Measurements from ENCODE around the gene RAB11FIP4. TPM values are rescaled to one million over a fixed set of nuclear protein-coding genes. Genes with fewer than 3 reads are reported as not detected.

RAB11FIP4 gene
- total RNA-seq, 2 donors from 2014 or later: 35.6 to 62.2 TPM

DNA sequence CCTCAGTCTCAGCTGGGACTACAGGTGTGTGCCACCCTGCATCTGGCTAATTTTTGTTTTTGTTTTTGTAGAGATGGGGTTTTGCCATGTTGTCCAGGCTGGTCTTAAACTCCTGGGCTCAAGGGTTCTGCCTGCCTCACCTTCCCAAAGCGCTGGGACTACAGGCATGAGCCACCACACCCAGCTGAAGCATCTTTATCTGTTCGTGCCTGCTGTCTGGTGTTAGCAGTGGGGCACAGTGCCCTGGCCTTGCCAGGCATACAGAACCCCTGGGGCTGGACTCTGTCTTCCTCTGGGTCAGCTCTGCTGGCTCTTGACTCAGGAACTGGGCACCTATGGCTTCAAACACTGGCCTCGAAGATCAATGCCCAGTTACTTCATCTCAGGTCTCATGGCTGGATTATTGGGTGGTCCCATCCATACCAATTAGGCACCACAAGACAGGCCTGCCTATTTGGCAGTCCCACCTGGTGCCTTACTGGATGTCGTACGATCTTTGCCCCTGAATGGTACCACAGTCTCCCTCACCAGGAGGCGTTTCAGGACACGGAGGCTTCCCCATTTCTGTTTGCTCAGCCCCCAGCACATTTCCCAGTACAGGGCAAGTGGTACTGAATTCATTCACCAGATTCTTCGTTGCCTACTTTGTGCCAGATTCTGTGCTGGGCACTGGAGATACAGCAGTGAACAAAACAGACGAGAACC is 99.3 kb downstream of the RAB11FIP4 start:
- no peak overlapping the region for H3K4me3 Mint-ChIP-seq
- TF ChIP-seq, protein P1, sequence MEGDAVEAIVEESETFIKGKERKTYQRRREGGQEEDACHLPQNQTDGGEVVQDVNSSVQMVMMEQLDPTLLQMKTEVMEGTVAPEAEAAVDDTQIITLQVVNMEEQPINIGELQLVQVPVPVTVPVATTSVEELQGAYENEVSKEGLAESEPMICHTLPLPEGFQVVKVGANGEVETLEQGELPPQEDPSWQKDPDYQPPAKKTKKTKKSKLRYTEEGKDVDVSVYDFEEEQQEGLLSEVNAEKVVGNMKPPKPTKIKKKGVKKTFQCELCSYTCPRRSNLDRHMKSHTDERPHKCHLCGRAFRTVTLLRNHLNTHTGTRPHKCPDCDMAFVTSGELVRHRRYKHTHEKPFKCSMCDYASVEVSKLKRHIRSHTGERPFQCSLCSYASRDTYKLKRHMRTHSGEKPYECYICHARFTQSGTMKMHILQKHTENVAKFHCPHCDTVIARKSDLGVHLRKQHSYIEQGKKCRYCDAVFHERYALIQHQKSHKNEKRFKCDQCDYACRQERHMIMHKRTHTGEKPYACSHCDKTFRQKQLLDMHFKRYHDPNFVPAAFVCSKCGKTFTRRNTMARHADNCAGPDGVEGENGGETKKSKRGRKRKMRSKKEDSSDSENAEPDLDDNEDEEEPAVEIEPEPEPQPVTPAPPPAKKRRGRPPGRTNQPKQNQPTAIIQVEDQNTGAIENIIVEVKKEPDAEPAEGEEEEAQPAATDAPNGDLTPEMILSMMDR (conservative IDR thresholded peaks at IDR 0.05): no peak
- no peaks in the 10 kb centered on the region for H3K36me3 ChIP-seq (ENCODE audit: control insufficient read depth, insufficient read depth, low read length)
- peaks cover 12% of the 10 kb centered on the region for H3K27me3 ChIP-seq (ENCODE audit: control insufficient read depth, insufficient read depth, low read length, poor library complexity, severe bottlenecking)
- peak overlapping the region; percentile 22 for H3K27ac Mint-ChIP-seq
- H3K4me3 ChIP-seq (ENCODE audit: low read length): no peak overlapping the region
- no peaks in the 10 kb centered on the region for H3K36me3 Mint-ChIP-seq (ENCODE audit: low read depth)
- H3K9me3 ChIP-seq (ENCODE audit: control insufficient read depth, low read length): no peaks in the 10 kb centered on the region
- no peak for DNase-seq
- H3K27ac ChIP-seq (ENCODE audit: low read depth, low read length): no peak overlapping the region
- H3K4me1 Mint-ChIP-seq: peaks cover 41% of the 10 kb centered on the region
- H3K9me3 Mint-ChIP-seq: no peaks in the 10 kb centered on the region
- H3K9ac ChIP-seq (ENCODE audit: extremely low read depth, low read length, poor library complexity, severe bottlenecking): no peak overlapping the region
- H3K27me3 Mint-ChIP-seq (ENCODE audit: insufficient read depth): no peaks in the 10 kb centered on the region
- peaks cover 7% of the 10 kb centered on the region for H3K4me1 ChIP-seq (ENCODE audit: control insufficient read depth, insufficient read depth, low read length)
- 93 to 99% methylated on average over 7 to 9 of the region's 9 CpGs for WGBS, 2 experiments (ENCODE audit: insufficient coverage in 1 of 2, insufficient read length in 1 of 2)

DNA sequence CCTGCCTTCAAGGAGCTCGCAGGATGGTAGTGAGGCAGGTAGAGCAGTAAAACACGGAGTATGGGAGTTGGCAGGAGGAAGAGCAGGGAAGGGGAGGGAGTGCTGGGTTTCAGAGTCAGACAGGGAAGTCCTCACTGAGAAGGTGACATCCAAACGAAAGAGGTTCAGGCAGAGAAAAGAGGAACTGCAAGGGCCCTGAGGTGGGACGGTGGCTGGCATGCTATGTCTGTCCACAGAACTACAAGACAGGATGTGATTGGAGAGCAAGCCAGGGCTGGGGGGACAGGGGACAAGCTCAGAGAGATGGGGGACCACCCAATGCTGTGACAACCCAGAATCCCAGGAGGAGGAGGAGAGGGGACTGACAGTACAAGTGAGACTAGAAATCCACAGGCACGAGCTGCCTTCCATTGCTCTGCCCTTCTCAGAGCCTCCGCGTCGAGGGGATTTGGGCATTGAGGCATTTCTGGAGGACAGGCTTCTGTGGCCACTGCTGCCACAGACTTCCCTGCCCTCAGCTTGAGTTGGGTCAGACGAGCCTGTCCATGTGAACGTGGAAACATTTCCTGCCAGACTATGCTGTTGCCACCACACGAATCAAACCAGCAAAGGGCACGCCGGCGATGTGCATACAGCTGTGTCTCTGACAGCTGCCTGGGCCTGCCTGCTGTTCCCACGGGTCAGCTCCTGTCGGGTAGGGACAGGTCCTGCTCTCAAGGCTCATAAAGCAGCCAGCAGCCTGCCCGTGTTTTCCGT is 100.1 kb downstream of the RAB11FIP4 start:
- WGBS, 2 experiments (ENCODE audit: insufficient coverage in 1 of 2, insufficient read length in 1 of 2): 90 to 93% methylated on average over 18 of the region's 18 CpGs
- H3K4me1 Mint-ChIP-seq: peaks cover 41% of the 10 kb centered on the region

DNA sequence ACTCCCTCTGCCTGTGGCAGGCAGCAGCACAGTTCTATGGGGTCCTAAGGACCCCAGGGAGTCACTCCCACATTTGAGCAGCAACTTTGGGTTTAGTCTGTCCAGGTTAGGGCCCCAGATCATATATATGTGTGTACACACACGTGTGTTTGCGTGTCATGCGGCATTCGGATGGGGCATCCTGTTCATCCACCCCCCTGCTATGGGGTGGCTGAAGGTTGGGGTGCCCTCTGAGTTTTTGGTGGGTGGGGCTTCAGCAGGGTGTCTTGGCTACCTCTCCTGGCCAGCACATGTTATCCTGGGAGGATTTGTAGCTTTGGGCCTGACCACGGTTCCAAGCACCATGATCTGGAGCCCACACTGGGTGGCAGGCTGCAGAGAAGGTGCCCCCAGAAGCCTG is 100.7 kb downstream of the RAB11FIP4 start:
- Mint-ChIP-seq H3K9me3 (no peaks in the 10 kb centered on the region), H3K36me3 (ENCODE audit: low read depth) (no peaks in the 10 kb centered on the region), H3K27me3 (ENCODE audit: insufficient read depth) (no peaks in the 10 kb centered on the region), H3K4me1 (peaks cover 36% of the 10 kb centered on the region), H3K27ac (no peak overlapping the region), H3K4me3 (no peak overlapping the region)
- TF ChIP-seq, protein P1 (conservative IDR thresholded peaks at IDR 0.05): no peak
- H3K9me3 ChIP-seq (ENCODE audit: control insufficient read depth, low read length): no peaks in the 10 kb centered on the region
- DNase-seq: no peak
- H3K4me1 ChIP-seq (ENCODE audit: control insufficient read depth, insufficient read depth, low read length): peaks cover 7% of the 10 kb centered on the region
- 70 to 97% methylated on average over 1 to 5 of the region's 5 CpGs for WGBS, 2 experiments (ENCODE audit: insufficient coverage in 1 of 2, insufficient read length in 1 of 2)
- H3K27me3 ChIP-seq (ENCODE audit: control insufficient read depth, insufficient read depth, low read length, poor library complexity, severe bottlenecking): peaks cover 12% of the 10 kb centered on the region
- no peak overlapping the region for H3K27ac ChIP-seq (ENCODE audit: low read depth, low read length)
- H3K4me3 ChIP-seq (ENCODE audit: low read length): no peak overlapping the region
- no peaks in the 10 kb centered on the region for H3K36me3 ChIP-seq (ENCODE audit: control insufficient read depth, insufficient read depth, low read length)
- H3K9ac ChIP-seq (ENCODE audit: extremely low read depth, low read length, poor library complexity, severe bottlenecking): no peak overlapping the region

More for the DNA sequence above, 100.1 kb downstream of the RAB11FIP4 start:
- Histone ChIP-seq H3K27me3 (ENCODE audit: control insufficient read depth, insufficient read depth, low read length, poor library complexity, severe bottlenecking) (peaks cover 12% of the 10 kb centered on the region), H3K9me3 (ENCODE audit: control insufficient read depth, low read length) (no peaks in the 10 kb centered on the region), H3K4me3 (ENCODE audit: low read length) (no peak overlapping the region), H3K36me3 (ENCODE audit: control insufficient read depth, insufficient read depth, low read length) (no peaks in the 10 kb centered on the region), H3K9ac (ENCODE audit: extremely low read depth, low read length, poor library complexity, severe bottlenecking) (no peak overlapping the region), H3K27ac (ENCODE audit: low read depth, low read length) (no peak overlapping the region), H3K4me1 (ENCODE audit: control insufficient read depth, insufficient read depth, low read length) (peaks cover 7% of the 10 kb centered on the region)
- no peaks in the 10 kb centered on the region for H3K36me3 Mint-ChIP-seq (ENCODE audit: low read depth)
- TF ChIP-seq, protein P1 (conservative IDR thresholded peaks at IDR 0.05): no peak
- H3K9me3 Mint-ChIP-seq: no peaks in the 10 kb centered on the region
- H3K4me3 Mint-ChIP-seq: no peak overlapping the region
- DNase-seq: no peak
- peak overlapping the region; percentile 22 for H3K27ac Mint-ChIP-seq
- no peaks in the 10 kb centered on the region for H3K27me3 Mint-ChIP-seq (ENCODE audit: insufficient read depth)

All from endodermal cell (in vitro differentiated cells).